Spleen (tissue), 7 donors: ENCODE results near the gene PAX3.

ENCODE experiments used
- POLR2A ChIP-seq, 3 donors: fragments of 450-650 bp; IDR thresholded peaks; one replicate each; pipeline ENCODE4 v1.5.1; 2017; ENCODE audit warnings: antibody characterized with exemption in 3 of 3, mild to moderate bottlenecking in 1 of 3
- POLR2AphosphoS5 ChIP-seq, 3 donors: sonication (generic); formaldehyde crosslinking; IDR thresholded peaks; one replicate each; pipeline ENCODE4 v1.5.1; 2017; ENCODE audit warnings: antibody characterized with exemption in 3 of 3
- TF ChIP-seq, protein P1 (sequence below), 11 experiments: fragments of 200-600 bp in 7 of 11; fragments of 450-650 bp in 4 of 11; sonication (generic) in 4 of 11; IDR thresholded peaks in 8 of 11; conservative IDR thresholded peaks in 3 of 11; 1 replicate in 7 of 11; 2 replicates in 4 of 11; pipeline versions ENCODE4 v1.4.0 to v1.8.0; 2016 to 2021; ENCODE audit warnings: antibody characterized with exemption in 11 of 11, inconsistent platforms in 4 of 11, mild to moderate bottlenecking in 1 of 11
- donor health status: DM: no; HTN: no; CAD: no; lungs with moderate emphysema.
- donor health status: DM: no; HTN: no; CAD: no.
- donor health status: DM: no; HTN: no; CAD: no.

DNA sequence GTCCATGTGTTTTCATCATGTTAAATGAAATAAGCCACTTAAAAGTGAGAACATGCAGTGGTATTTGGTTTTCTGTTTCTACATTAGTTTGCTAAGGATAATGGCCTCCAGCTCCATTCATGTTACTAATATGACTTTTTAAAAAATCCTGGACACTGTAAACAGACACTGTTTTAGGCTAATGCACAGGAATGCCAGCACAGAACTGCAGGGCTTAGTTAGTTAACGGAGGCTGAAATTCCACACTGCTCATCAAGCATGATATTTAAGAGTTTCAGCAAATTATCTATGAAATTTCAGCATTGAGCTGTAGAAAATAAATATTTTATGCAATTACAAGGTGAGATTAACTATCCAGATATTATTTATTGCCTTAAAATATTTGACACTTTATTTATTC is 42.5 kb upstream of the PAX3 start:
- TF ChIP-seq, protein P1, sequence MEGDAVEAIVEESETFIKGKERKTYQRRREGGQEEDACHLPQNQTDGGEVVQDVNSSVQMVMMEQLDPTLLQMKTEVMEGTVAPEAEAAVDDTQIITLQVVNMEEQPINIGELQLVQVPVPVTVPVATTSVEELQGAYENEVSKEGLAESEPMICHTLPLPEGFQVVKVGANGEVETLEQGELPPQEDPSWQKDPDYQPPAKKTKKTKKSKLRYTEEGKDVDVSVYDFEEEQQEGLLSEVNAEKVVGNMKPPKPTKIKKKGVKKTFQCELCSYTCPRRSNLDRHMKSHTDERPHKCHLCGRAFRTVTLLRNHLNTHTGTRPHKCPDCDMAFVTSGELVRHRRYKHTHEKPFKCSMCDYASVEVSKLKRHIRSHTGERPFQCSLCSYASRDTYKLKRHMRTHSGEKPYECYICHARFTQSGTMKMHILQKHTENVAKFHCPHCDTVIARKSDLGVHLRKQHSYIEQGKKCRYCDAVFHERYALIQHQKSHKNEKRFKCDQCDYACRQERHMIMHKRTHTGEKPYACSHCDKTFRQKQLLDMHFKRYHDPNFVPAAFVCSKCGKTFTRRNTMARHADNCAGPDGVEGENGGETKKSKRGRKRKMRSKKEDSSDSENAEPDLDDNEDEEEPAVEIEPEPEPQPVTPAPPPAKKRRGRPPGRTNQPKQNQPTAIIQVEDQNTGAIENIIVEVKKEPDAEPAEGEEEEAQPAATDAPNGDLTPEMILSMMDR (IDR thresholded peaks at IDR 0.05 in 8 of 11, conservative IDR thresholded peaks at IDR 0.05 in 3 of 11), result no peak
- TF ChIP-seq POLR2AphosphoS5 (IDR thresholded peaks at IDR 0.05) (no peak), POLR2A (IDR thresholded peaks at IDR 0.05) (no peak)
